Measurements from ENCODE around the gene MED13L. TPM values are rescaled to one million over a fixed set of nuclear protein-coding genes. Genes with fewer than 3 reads are reported as not detected.

MED13L gene
- polyA plus RNA-seq, 1 donor (not counting 4 experiments of a cell fraction or from before 2014, with no cell fraction given), result 31.7 TPM

DNA sequence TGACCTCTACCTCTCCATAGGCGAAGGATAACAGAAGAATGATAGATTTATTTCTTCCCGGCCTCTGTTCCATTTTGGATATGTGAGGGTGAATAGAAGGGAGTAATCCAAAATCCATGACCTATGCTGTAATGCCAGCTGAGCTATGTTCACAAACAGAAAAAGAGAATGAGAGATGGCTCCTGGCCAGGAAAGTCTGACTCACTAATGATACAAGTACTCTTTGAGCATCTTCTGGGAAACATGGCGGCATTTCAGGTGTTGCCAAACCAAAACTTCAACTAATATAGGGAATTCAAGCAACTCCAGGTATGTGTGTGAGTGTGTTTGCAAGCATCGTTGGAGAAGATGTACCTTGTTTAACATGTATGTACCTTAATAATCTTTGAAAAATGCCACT is 55.1 kb downstream of the MED13L start:
- no peak for TF ChIP-seq EZH2 (IDR thresholded peaks at IDR 0.05; ENCODE audit: low read length)
- TF ChIP-seq, protein P1, sequence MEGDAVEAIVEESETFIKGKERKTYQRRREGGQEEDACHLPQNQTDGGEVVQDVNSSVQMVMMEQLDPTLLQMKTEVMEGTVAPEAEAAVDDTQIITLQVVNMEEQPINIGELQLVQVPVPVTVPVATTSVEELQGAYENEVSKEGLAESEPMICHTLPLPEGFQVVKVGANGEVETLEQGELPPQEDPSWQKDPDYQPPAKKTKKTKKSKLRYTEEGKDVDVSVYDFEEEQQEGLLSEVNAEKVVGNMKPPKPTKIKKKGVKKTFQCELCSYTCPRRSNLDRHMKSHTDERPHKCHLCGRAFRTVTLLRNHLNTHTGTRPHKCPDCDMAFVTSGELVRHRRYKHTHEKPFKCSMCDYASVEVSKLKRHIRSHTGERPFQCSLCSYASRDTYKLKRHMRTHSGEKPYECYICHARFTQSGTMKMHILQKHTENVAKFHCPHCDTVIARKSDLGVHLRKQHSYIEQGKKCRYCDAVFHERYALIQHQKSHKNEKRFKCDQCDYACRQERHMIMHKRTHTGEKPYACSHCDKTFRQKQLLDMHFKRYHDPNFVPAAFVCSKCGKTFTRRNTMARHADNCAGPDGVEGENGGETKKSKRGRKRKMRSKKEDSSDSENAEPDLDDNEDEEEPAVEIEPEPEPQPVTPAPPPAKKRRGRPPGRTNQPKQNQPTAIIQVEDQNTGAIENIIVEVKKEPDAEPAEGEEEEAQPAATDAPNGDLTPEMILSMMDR (optimal IDR thresholded peaks at IDR 0.05 in 1 of 3, IDR thresholded peaks at IDR 0.05 in 1 of 3, conservative IDR thresholded peaks at IDR 0.05 in 1 of 3; ENCODE audit: extremely low read depth in 1 of 3, insufficient read depth in 2 of 3, low read length in 3 of 3), result no peak
- Histone ChIP-seq H3K27me3 (ENCODE audit: control insufficient read depth, extremely low read depth, insufficient read depth, low read length) (no peaks in the 10 kb centered on the region), H3K9ac (ENCODE audit: control insufficient read depth, extremely low read depth, insufficient read depth, low read length) (no peak overlapping the region), H3K4me1 (ENCODE audit: control insufficient read depth, extremely low read depth, insufficient read depth, low read length) (peaks cover 8% of the 10 kb centered on the region), H3K79me2 (ENCODE audit: control insufficient read depth, insufficient read depth, low read length) (peaks cover 76% of the 10 kb centered on the region), H4K20me1 (ENCODE audit: control insufficient read depth, extremely low read depth, insufficient read depth, low read length) (peaks cover 11% of the 10 kb centered on the region), H3K27ac (ENCODE audit: control insufficient read depth, insufficient read depth, low read length) (peak overlapping the region; percentile 5), H3K4me2 (ENCODE audit: control insufficient read depth, extremely low read depth, insufficient read depth, low read depth, low read length) (no peak overlapping the region), H3K4me3 (ENCODE audit: control insufficient read depth in 2 of 3, extremely low read depth in 1 of 3, insufficient read depth in 2 of 3, low read depth in 1 of 3, low read length in 3 of 3) (no peak overlapping the region), H2AFZ (ENCODE audit: control insufficient read depth, low read length) (no peak overlapping the region), H3K36me3 (ENCODE audit: control insufficient read depth in 2 of 2, extremely low read depth in 1 of 2, insufficient read depth in 2 of 2, low read length in 2 of 2) (no peaks in the 10 kb centered on the region), H3K9me1 (ENCODE audit: control insufficient read depth, extremely low read depth, insufficient read depth, low read length) (no peaks in the 10 kb centered on the region), H3K9me3 (ENCODE audit: control insufficient read depth, low read depth, low read length) (no peaks in the 10 kb centered on the region)
- dilution Hi-C loops (cut with MboI; ENCODE audit: extremely low pct_ligation_motif_present, low sequenced_read_pairs), result no loop called here
- DNase-seq (ENCODE audit: low read depth, low spot score) (peak; percentile 78), FAIRE-seq (peak; percentile 80)

GRCh38 chr12:116220756-116221155 is 56.7 kb downstream of the MED13L start:
- Histone ChIP-seq H3K9me3 (ENCODE audit: control insufficient read depth, low read depth, low read length) (no peaks in the 10 kb centered on the region), H3K27ac (ENCODE audit: control insufficient read depth, insufficient read depth, low read length) (no peak overlapping the region), H3K9ac (ENCODE audit: control insufficient read depth, extremely low read depth, insufficient read depth, low read length) (no peak overlapping the region), H3K9me1 (ENCODE audit: control insufficient read depth, extremely low read depth, insufficient read depth, low read length) (no peaks in the 10 kb centered on the region), H3K36me3 (ENCODE audit: control insufficient read depth in 2 of 2, extremely low read depth in 1 of 2, insufficient read depth in 2 of 2, low read length in 2 of 2) (no peaks in the 10 kb centered on the region), H3K4me3 (ENCODE audit: control insufficient read depth in 2 of 3, extremely low read depth in 1 of 3, insufficient read depth in 2 of 3, low read depth in 1 of 3, low read length in 3 of 3) (no peak overlapping the region), H3K79me2 (ENCODE audit: control insufficient read depth, insufficient read depth, low read length) (peaks cover 85% of the 10 kb centered on the region), H3K27me3 (ENCODE audit: control insufficient read depth, extremely low read depth, insufficient read depth, low read length) (no peaks in the 10 kb centered on the region), H2AFZ (ENCODE audit: control insufficient read depth, low read length) (no peak overlapping the region), H3K4me2 (ENCODE audit: control insufficient read depth, extremely low read depth, insufficient read depth, low read depth, low read length) (no peak overlapping the region), H3K4me1 (ENCODE audit: control insufficient read depth, extremely low read depth, insufficient read depth, low read length) (peaks cover 8% of the 10 kb centered on the region), H4K20me1 (ENCODE audit: control insufficient read depth, extremely low read depth, insufficient read depth, low read length) (peaks cover 11% of the 10 kb centered on the region)
- FAIRE-seq (no peak), DNase-seq (ENCODE audit: low read depth, low spot score) (no peak)
- dilution Hi-C loops (cut with MboI; ENCODE audit: extremely low pct_ligation_motif_present, low sequenced_read_pairs), result no loop called here
- TF ChIP-seq EZH2 (IDR thresholded peaks at IDR 0.05; ENCODE audit: low read length), result no peak

Measured in keratinocyte (primary cell).